Smooth muscle cell (in vitro differentiated cells): ENCODE measurements around the gene TASOR. TPM values are rescaled to one million over a fixed set of nuclear protein-coding genes. Genes with fewer than 3 reads are reported as not detected.

Experiments used
- DNase-seq: peaks from one replicate; lab custom pipeline; 2025; ENCODE audit not compliant: unreplicated experiment; lab: John Stamatoyannopoulos, UW
- H2AFZ ChIP-seq: fragments of 200-600 bp; sonication (generic); 2 replicates; pipeline ENCODE4 v1.6.0; 2016; ENCODE audit warnings: antibody characterized with exemption, low read depth, mild to moderate bottlenecking
- H3F3A ChIP-seq: fragments of 200-600 bp; sonication (generic); 2 replicates; pipeline ENCODE4 v1.6.0; 2017; ENCODE audit warnings: antibody characterized with exemption, low read depth
- H3K27ac ChIP-seq: fragments of 200-600 bp; sonication (generic); 2 replicates; pipeline ENCODE4 v1.5.1; 2016; ENCODE audit warnings: low read depth, mild to moderate bottlenecking
- H3K27me3 ChIP-seq: fragments of 200-600 bp; sonication (generic); 2 replicates; pipeline ENCODE4 v1.6.1; 2016; ENCODE audit warnings: low read depth, mild to moderate bottlenecking
- H3K36me3 ChIP-seq: fragments of 200-600 bp; sonication (generic); 2 replicates; pipeline ENCODE4 v1.5.1; 2016; ENCODE audit warnings: low read depth
- H3K4me1 ChIP-seq: fragments of 200-600 bp; sonication (generic); 2 replicates; pipeline ENCODE4 v1.5.1; 2016; ENCODE audit warnings: low read depth
- H3K4me2 ChIP-seq: fragments of 200-600 bp; sonication (generic); 2 replicates; pipeline ENCODE4 v1.6.0; 2016; ENCODE audit warnings: mild to moderate bottlenecking
- H3K4me3 ChIP-seq: fragments of 200-600 bp; sonication (generic); 2 replicates; pipeline ENCODE4 v1.5.1; 2016; ENCODE audit warnings: mild to moderate bottlenecking
- H3K79me2 ChIP-seq: fragments of 200-600 bp; sonication (generic); 2 replicates; pipeline ENCODE4 v1.6.0; 2016; ENCODE audit warnings: low read depth, mild to moderate bottlenecking
- H3K9ac ChIP-seq: fragments of 200-600 bp; sonication (generic); 2 replicates; pipeline ENCODE4 v1.6.0; 2016; ENCODE audit warnings: low read depth
- H3K9me3 ChIP-seq: fragments of 200-600 bp; sonication (generic); replicated peaks from 2 replicates; pipeline ENCODE4 v1.5.1; 2016; ENCODE audit warnings: low read depth
- H4K20me1 ChIP-seq: fragments of 200-600 bp; sonication (generic); 2 replicates; pipeline ENCODE4 v1.6.0; 2016; ENCODE audit warnings: low read depth
- WGBS: methylation state at CpG from one replicate; pipeline ENCODE4 v1.1.7; 2016; ENCODE audit warnings: low lambda C conversion rate; 5-methylcytosine and 5-hydroxymethylcytosine counted together
- polyA plus RNA-seq: library from polyadenylated mRNA; unstranded; fragments of >200 nt; fragmentation: Nextera tagmentation; extraction: Ambion mirVana; gene quantifications from 2 replicates; pipeline ENCODE4 v1.2.1, GENCODE V29; 2016
- total RNA-seq: library from RNA; depleted of rRNA; stranded (reverse); fragments of >200 nt; gene quantifications from 2 replicates; pipeline ENCODE4 v1.2.3, GENCODE V29; 2014
- TF ChIP-seq, protein P1 (sequence below): fragments of 200-600 bp; sonication (generic); IDR thresholded peaks from 2 replicates; pipeline ENCODE4 v1.5.1; 2017; ENCODE audit warnings: borderline replicate concordance, mild to moderate bottlenecking, antibody characterized with exemption; ENCODE audit not compliant: insufficient read depth, poor library complexity, severe bottlenecking

TASOR gene
- total and polyA plus RNA-seq, 2 experiments from 2014 or later = 17.9 to 76.8 TPM

DNA sequence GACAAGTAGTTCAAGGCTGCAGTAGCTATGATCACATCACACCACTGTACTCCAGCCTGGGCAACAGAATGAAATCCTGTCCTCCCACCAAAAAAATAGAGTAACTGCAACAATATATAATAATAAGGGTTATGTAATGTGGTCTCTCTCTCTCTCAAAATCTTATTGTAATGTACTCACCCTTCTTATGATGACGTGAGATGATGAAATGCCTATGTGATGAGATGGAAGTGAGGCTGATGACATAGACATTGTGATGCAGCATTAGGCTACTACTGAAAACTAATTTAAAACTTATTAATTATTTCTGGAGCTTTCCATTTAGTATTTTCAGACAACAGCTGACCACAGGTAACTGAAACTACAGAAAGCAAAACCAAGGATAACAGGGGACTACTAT is 27.4 kb downstream of the TASOR start:
- H3K36me3 ChIP-seq = peaks cover 13% of the 10 kb centered on the region
- WGBS = 97% methylated on average over 1 of the region's 1 CpG
- peaks cover 69% of the 10 kb centered on the region for H3K79me2 ChIP-seq
- H3K4me1 ChIP-seq = no peaks in the 10 kb centered on the region
- DNase-seq = no peak
- no peak overlapping the region for H3K4me2 ChIP-seq
- no peaks in the 10 kb centered on the region for H3F3A ChIP-seq
- no peak overlapping the region for H2AFZ ChIP-seq
- H4K20me1 ChIP-seq = peaks cover 81% of the 10 kb centered on the region
- no peak overlapping the region for H3K9ac ChIP-seq
- H3K27me3 ChIP-seq = no peaks in the 10 kb centered on the region
- H3K4me3 ChIP-seq = no peak overlapping the region
- H3K9me3 ChIP-seq = no peaks in the 10 kb centered on the region
- H3K27ac ChIP-seq = no peak overlapping the region
- TF ChIP-seq, protein P1, sequence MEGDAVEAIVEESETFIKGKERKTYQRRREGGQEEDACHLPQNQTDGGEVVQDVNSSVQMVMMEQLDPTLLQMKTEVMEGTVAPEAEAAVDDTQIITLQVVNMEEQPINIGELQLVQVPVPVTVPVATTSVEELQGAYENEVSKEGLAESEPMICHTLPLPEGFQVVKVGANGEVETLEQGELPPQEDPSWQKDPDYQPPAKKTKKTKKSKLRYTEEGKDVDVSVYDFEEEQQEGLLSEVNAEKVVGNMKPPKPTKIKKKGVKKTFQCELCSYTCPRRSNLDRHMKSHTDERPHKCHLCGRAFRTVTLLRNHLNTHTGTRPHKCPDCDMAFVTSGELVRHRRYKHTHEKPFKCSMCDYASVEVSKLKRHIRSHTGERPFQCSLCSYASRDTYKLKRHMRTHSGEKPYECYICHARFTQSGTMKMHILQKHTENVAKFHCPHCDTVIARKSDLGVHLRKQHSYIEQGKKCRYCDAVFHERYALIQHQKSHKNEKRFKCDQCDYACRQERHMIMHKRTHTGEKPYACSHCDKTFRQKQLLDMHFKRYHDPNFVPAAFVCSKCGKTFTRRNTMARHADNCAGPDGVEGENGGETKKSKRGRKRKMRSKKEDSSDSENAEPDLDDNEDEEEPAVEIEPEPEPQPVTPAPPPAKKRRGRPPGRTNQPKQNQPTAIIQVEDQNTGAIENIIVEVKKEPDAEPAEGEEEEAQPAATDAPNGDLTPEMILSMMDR = no peak

DNA sequence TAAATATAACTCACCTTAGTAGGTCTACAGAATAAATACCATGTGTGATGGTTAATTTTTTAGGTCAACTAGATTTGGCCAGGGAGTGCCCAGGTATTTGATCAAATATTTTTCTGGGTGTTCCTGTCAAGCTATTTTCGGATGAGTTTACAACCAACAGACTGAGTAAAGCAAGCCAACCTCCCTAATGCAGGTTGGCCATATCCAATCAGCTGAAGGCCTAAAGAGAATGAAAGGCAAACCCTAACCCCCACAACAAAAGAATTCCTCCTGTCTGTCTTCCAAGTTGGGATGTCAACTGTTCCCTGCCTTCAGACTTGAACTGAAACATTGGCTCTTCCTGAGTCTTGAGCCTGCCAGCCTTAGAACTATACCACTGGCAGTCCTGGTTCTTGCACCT is 28.6 kb downstream of the TASOR start:
- Histone ChIP-seq H3K4me3 (no peak overlapping the region), H3K4me2 (no peak overlapping the region), H4K20me1 (peaks cover 94% of the 10 kb centered on the region), H3K36me3 (peaks cover 9% of the 10 kb centered on the region), H3K27me3 (no peaks in the 10 kb centered on the region), H2AFZ (no peak overlapping the region), H3F3A (no peaks in the 10 kb centered on the region), H3K9ac (no peak overlapping the region), H3K9me3 (no peaks in the 10 kb centered on the region), H3K79me2 (peaks cover 68% of the 10 kb centered on the region), H3K27ac (no peak overlapping the region), H3K4me1 (no peaks in the 10 kb centered on the region)
- TF ChIP-seq, protein P1 = no peak
- DNase-seq = no peak
- 100% methylated on average over 1 of the region's 1 CpG for WGBS

DNA sequence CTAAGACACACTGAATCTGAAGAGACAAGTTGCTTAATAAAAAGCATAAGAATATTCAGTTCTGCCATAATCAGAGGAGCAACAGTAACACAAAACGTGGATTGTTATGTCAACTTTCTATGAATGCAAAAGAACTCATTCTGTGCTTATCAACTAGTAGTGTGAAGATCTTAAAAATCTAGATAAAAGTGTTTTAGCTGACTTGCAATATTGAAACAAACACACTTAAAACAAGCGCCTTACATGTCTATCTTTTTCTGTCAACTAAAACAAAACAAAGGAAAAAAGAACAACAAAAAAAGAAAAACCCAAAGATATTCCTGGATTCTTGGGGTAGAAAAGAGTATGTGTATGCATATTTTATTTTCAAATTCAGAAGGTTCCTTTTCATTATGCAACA is 37.7 kb downstream of the TASOR start:
- Histone ChIP-seq H4K20me1 (peaks cover 37% of the 10 kb centered on the region), H3K79me2 (peaks cover 17% of the 10 kb centered on the region), H3K9ac (no peak overlapping the region), H3K4me2 (no peak overlapping the region), H3K4me1 (no peaks in the 10 kb centered on the region), H3K36me3 (peaks cover 6% of the 10 kb centered on the region), H3K4me3 (no peak overlapping the region), H3F3A (no peaks in the 10 kb centered on the region), H3K9me3 (no peaks in the 10 kb centered on the region), H3K27ac (no peak overlapping the region), H2AFZ (no peak overlapping the region), H3K27me3 (no peaks in the 10 kb centered on the region)
- 96% methylated on average over 2 of the region's 2 CpGs for WGBS
- DNase-seq = no peak
- TF ChIP-seq, protein P1 = no peak

DNA sequence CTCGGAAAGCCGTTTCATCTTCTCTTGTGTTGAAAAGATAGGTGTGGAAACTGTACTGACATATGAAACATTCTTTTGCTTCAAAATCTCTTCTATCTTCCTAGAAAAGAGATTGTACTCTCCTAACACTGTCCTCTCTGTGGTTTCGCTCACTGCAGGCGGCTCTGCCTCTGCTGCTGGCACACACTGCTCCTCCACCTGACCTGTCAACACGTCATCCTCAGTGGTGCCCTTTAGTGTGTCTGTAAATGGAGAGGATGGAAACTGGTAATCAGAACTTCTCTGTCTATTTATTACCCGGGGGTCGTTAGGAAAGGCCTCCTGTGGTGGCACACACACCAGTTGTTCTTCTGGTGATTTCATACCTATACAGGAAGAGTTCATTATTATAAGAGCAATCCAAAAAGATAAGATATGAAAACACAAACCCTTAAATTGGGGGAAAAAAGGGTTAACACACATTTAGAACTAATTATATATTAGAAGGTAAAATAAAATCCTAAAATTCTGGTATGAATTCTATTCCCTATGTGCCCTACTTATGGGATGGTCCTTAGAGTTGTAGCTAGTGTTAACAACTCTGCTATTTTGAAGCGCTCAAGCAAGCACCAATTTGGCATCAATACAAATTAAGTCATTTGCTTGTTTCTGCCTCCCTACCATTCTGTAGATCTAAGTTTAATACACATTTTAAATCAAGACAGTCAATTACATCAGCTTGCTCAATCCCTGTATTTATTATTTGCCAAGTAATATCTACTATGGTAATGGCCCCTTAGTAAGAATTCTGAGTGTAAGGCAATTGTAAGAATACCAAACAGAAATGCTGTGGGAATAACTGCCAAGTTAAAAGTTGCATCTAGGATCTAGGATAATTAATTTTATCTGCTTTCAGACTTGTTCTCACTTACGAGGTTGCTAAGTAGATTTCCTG is 49.2 kb downstream of the TASOR start:
- peaks cover 12% of the 10 kb centered on the region for H3K36me3 ChIP-seq
- TF ChIP-seq, protein P1 = no peak
- peak overlapping the region; percentile 64 for H3K27ac ChIP-seq
- no peaks in the 10 kb centered on the region for H3F3A ChIP-seq
- no peak overlapping the region for H2AFZ ChIP-seq
- H3K4me3 ChIP-seq = no peak overlapping the region
- H3K79me2 ChIP-seq = no peaks in the 10 kb centered on the region
- no peaks in the 10 kb centered on the region for H4K20me1 ChIP-seq
- no peaks in the 10 kb centered on the region for H3K27me3 ChIP-seq
- H3K4me2 ChIP-seq = no peak overlapping the region
- H3K4me1 ChIP-seq = no peaks in the 10 kb centered on the region
- no peak for DNase-seq
- H3K9ac ChIP-seq = no peak overlapping the region
- WGBS = 88% methylated on average over 9 of the region's 9 CpGs
- no peaks in the 10 kb centered on the region for H3K9me3 ChIP-seq
